ENCODE data around the gene RBMS3.
"Not testable (repeated sequence)": the region's sequence is repeated elsewhere in the genome, so short reads cannot be mapped to it uniquely, and the experiment has no call there.

Gene RBMS3

GRCh38 chr3:29385046-29385830 is 104.4 kb downstream of the RBMS3 start:
- Histone ChIP-seq H3K27me3 (replicated peaks; ENCODE audit: control insufficient read depth, insufficient read depth, low read length) (no peaks in the 10 kb centered on the region), H3K4me3 (replicated peaks; ENCODE audit: low read depth, low read length) (no peak overlapping the region), H3K36me3 (ENCODE audit: control insufficient read depth, insufficient read depth, low read length) (no peaks in the 10 kb centered on the region)
- DNase-seq (ENCODE audit: extremely low read depth, insufficient read length): no peak
- TF ChIP-seq, protein P1, sequence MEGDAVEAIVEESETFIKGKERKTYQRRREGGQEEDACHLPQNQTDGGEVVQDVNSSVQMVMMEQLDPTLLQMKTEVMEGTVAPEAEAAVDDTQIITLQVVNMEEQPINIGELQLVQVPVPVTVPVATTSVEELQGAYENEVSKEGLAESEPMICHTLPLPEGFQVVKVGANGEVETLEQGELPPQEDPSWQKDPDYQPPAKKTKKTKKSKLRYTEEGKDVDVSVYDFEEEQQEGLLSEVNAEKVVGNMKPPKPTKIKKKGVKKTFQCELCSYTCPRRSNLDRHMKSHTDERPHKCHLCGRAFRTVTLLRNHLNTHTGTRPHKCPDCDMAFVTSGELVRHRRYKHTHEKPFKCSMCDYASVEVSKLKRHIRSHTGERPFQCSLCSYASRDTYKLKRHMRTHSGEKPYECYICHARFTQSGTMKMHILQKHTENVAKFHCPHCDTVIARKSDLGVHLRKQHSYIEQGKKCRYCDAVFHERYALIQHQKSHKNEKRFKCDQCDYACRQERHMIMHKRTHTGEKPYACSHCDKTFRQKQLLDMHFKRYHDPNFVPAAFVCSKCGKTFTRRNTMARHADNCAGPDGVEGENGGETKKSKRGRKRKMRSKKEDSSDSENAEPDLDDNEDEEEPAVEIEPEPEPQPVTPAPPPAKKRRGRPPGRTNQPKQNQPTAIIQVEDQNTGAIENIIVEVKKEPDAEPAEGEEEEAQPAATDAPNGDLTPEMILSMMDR (IDR thresholded peaks at IDR 0.05; ENCODE audit: insufficient read depth, low read length, poor library complexity, severe bottlenecking): no peak

DNA sequence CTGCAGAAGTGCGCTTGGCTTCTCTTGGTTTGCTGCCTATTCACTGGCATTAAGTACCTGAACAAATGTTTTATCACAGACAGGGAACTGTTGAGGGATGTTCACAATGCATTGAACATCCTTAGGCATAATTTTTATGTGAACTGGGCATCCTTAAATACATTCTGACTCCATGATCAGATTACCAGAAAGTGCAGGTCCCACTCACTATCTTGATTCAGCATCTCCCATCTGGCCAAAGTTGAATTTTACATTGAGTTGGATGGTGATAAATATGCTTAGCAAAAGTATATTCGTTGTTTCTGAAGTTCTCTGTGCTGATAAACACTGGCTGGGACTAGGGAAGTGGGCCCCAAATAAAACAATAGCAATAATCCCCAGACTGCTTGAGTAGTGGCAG is 108.5 kb downstream of the RBMS3 start:
- Histone ChIP-seq H3K36me3 (ENCODE audit: control insufficient read depth, insufficient read depth, low read length) (no peaks in the 10 kb centered on the region), H3K27me3 (replicated peaks; ENCODE audit: control insufficient read depth, insufficient read depth, low read length) (no peaks in the 10 kb centered on the region), H3K4me3 (replicated peaks; ENCODE audit: low read depth, low read length) (no peak overlapping the region)
- DNase-seq (ENCODE audit: extremely low read depth, insufficient read length): no peak
- TF ChIP-seq, protein P1 (IDR thresholded peaks at IDR 0.05; ENCODE audit: insufficient read depth, low read length, poor library complexity, severe bottlenecking): no peak

DNA sequence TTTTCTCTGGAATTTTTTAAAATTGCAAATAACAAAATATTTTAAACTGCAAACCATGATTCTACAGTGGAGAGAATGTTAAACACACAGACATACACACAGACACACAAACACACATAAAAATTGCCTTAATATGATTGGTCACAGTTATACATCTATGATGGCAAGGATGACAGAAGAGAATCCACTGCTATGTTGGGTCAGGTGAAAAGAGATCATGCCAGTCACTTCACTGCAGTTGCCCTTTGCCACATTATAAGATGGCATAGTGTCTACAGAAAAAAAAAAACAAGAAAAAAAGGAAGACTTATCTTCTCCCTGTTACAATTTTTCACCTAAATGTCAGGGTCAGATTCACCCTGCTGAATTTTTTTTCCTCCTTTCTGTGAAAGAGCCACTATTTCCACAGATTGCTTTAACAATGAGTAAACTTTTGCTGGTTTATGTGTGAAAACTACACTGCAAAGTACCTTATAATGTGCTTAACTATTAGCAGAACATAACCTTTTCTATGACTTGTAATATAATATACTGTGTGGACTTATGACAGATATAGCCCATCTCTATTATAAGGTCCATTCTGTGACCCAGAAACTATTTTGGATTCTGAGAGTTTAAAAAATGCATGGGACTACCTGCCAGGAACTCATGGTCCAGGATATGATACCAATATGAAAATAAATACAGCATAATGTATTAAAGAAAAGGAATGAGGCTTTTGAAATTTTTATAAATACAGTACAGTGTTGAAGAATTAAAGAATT is 111.9 kb downstream of the RBMS3 start:
- no peak overlapping the region for H3K4me3 ChIP-seq (replicated peaks; ENCODE audit: low read depth, low read length)
- no peaks in the 10 kb centered on the region for H3K36me3 ChIP-seq (ENCODE audit: control insufficient read depth, insufficient read depth, low read length)
- H3K27me3 ChIP-seq (replicated peaks; ENCODE audit: control insufficient read depth, insufficient read depth, low read length): no peaks in the 10 kb centered on the region
- no peak for DNase-seq (ENCODE audit: extremely low read depth, insufficient read length)
- TF ChIP-seq, protein P1 (IDR thresholded peaks at IDR 0.05; ENCODE audit: insufficient read depth, low read length, poor library complexity, severe bottlenecking): no peak

- not testable (repeated sequence) for DNase-seq (ENCODE audit: extremely low read depth, insufficient read length); H3K4me3 ChIP-seq (replicated peaks; ENCODE audit: low read depth, low read length); H3K27me3 ChIP-seq (replicated peaks; ENCODE audit: control insufficient read depth, insufficient read depth, low read length)
Measured at GRCh38 chr3:29393946-29394345, 113.1 kb downstream of the RBMS3 start.

GRCh38 chr3:29397406-29397805 is 116.5 kb downstream of the RBMS3 start:
- no peak overlapping the region for H3K4me3 ChIP-seq (replicated peaks; ENCODE audit: low read depth, low read length)
- no peaks in the 10 kb centered on the region for H3K27me3 ChIP-seq (replicated peaks; ENCODE audit: control insufficient read depth, insufficient read depth, low read length)
- no peak for DNase-seq (ENCODE audit: extremely low read depth, insufficient read length)
- TF ChIP-seq, protein P1 (IDR thresholded peaks at IDR 0.05; ENCODE audit: insufficient read depth, low read length, poor library complexity, severe bottlenecking): no peak
- H3K36me3 ChIP-seq (ENCODE audit: control insufficient read depth, insufficient read depth, low read length): no peaks in the 10 kb centered on the region

More at GRCh38 chr3:29393946-29394345, 113.1 kb downstream of the RBMS3 start:
- not testable (repeated sequence) for H3K36me3 ChIP-seq (ENCODE audit: control insufficient read depth, insufficient read depth, low read length)

- Histone ChIP-seq H3K36me3 (ENCODE audit: control insufficient read depth, insufficient read depth, low read length) (no peaks in the 10 kb centered on the region), H3K4me3 (replicated peaks; ENCODE audit: low read depth, low read length) (no peak overlapping the region), H3K27me3 (replicated peaks; ENCODE audit: control insufficient read depth, insufficient read depth, low read length) (no peaks in the 10 kb centered on the region)
- TF ChIP-seq, protein P1 (IDR thresholded peaks at IDR 0.05; ENCODE audit: insufficient read depth, low read length, poor library complexity, severe bottlenecking): no peak
- DNase-seq (ENCODE audit: extremely low read depth, insufficient read length): no peak
Measured at GRCh38 chr3:29398787-29399186, 117.9 kb downstream of the RBMS3 start.
